Liver (tissue), 9 donors: ENCODE data around the gene ZFYVE9. TPM values are rescaled to one million over a fixed set of nuclear protein-coding genes. Genes with fewer than 3 reads are reported as not detected.

Experiments used
- DNase-seq: peaks from one replicate; pipeline ENCODE4 v3.0.0-alpha.2; 2017; ENCODE audit warnings: low spot score
- H3K27ac ChIP-seq, 2 donors: one replicate each; pipeline ENCODE4 v1.7.0; 2013; ENCODE audit warnings: inconsistent platforms in 2 of 2, low read length in 2 of 2, control low read depth in 1 of 2, low read depth in 1 of 2, mild to moderate bottlenecking in 1 of 2
- H3K27me3 ChIP-seq, 4 donors: one replicate each; pipeline versions ENCODE4 v1.6.1 to v1.7.0; 2013; ENCODE audit warnings: low read length in 3 of 4, inconsistent platforms in 1 of 4, mild to moderate bottlenecking in 1 of 4, moderate library complexity in 1 of 4; ENCODE audit not compliant: control insufficient read depth in 4 of 4, insufficient read depth in 4 of 4
- H3K36me3 ChIP-seq, 4 donors: one replicate each; pipeline versions ENCODE4 v1.6.1 to v1.7.0; 2013; ENCODE audit warnings: low read length in 3 of 4, mild to moderate bottlenecking in 3 of 4, low read depth in 1 of 4, moderate library complexity in 1 of 4; ENCODE audit not compliant: control insufficient read depth in 4 of 4, insufficient read depth in 3 of 4
- H3K4me1 ChIP-seq, 4 donors: one replicate each; pipeline versions ENCODE4 v1.6.1 to v1.7.0; 2013; ENCODE audit warnings: low read length in 3 of 4, mild to moderate bottlenecking in 3 of 4, moderate library complexity in 1 of 4; ENCODE audit not compliant: control insufficient read depth in 4 of 4, insufficient read depth in 4 of 4
- H3K4me3 ChIP-seq, 3 donors: one replicate each; pipeline versions ENCODE4 v1.6.1 to v1.7.0; 2013; ENCODE audit warnings: low read length in 3 of 3, control low read depth in 1 of 3, low read depth in 1 of 3, mild to moderate bottlenecking in 1 of 3
- H3K9ac ChIP-seq, 2 donors: one replicate each; pipeline ENCODE4 v1.7.0; 2013; ENCODE audit warnings: low read length in 2 of 2, mild to moderate bottlenecking in 2 of 2, moderate library complexity in 2 of 2, control low read depth in 1 of 2, low read depth in 1 of 2
- H3K9me3 ChIP-seq, 4 donors: one replicate each; pipeline versions ENCODE4 v1.6.1 to v1.7.0; 2013; ENCODE audit warnings: low read length in 3 of 4; ENCODE audit not compliant: control insufficient read depth in 4 of 4
- EGR1 ChIP-seq, 2 donors: IDR thresholded peaks; 2 replicates each; pipeline ENCODE4 v1.6.1; 2016 to 2018; ENCODE audit warnings: antibody characterized with exemption in 2 of 2, low read depth in 2 of 2
- FOXA1 ChIP-seq: IDR thresholded peaks from 2 replicates; pipeline ENCODE4 v1.6.1; 2016; ENCODE audit warnings: antibody characterized with exemption
- FOXA2 ChIP-seq: IDR thresholded peaks from 2 replicates; pipeline ENCODE4 v1.6.1; 2016; ENCODE audit warnings: antibody characterized with exemption
- GABPA ChIP-seq, 2 donors: IDR thresholded peaks in 1 of 2; conservative IDR thresholded peaks in 1 of 2; 2 replicates each; pipeline ENCODE4 v1.6.1; 2016; ENCODE audit warnings: antibody characterized with exemption in 2 of 2, mild to moderate bottlenecking in 1 of 2, moderate library complexity in 1 of 2
- HNF4A ChIP-seq, 2 donors: conservative IDR thresholded peaks; 2 replicates each; pipeline ENCODE4 v1.6.1; 2016; ENCODE audit warnings: antibody characterized with exemption in 2 of 2, mild to moderate bottlenecking in 2 of 2
- HNF4G ChIP-seq: IDR thresholded peaks from 2 replicates; pipeline ENCODE4 v1.6.1; 2016; ENCODE audit warnings: antibody characterized with exemption
- JUND ChIP-seq, 2 donors: IDR thresholded peaks; 2 replicates each; pipeline ENCODE4 v1.6.1; 2016; ENCODE audit warnings: antibody characterized with exemption in 2 of 2
- MAX ChIP-seq: IDR thresholded peaks from 2 replicates; pipeline ENCODE4 v1.6.1; 2016; ENCODE audit warnings: antibody characterized with exemption
- NR2F2 ChIP-seq: IDR thresholded peaks from 2 replicates; pipeline ENCODE4 v1.6.1; 2016; ENCODE audit warnings: antibody characterized with exemption
- RAD21 ChIP-seq, 2 donors: IDR thresholded peaks; 2 replicates each; pipeline ENCODE4 v1.6.1; 2016; ENCODE audit warnings: antibody characterized with exemption in 2 of 2, mild to moderate bottlenecking in 2 of 2
- REST ChIP-seq: IDR thresholded peaks from 2 replicates; pipeline ENCODE4 v1.6.1; 2016; ENCODE audit warnings: antibody characterized with exemption, mild to moderate bottlenecking
- RXRA ChIP-seq, 2 donors: IDR thresholded peaks; 2 replicates each; pipeline ENCODE4 v1.6.1; 2017 to 2018; ENCODE audit warnings: antibody characterized with exemption in 2 of 2, mild to moderate bottlenecking in 1 of 2
- TAF1 ChIP-seq: conservative IDR thresholded peaks from 2 replicates; pipeline ENCODE4 v1.6.1; 2016; ENCODE audit warnings: antibody characterized with exemption, mild to moderate bottlenecking
- ZBTB33 ChIP-seq: IDR thresholded peaks from 2 replicates; pipeline ENCODE4 v1.6.1; 2016; ENCODE audit warnings: antibody characterized with exemption
- WGBS: extraction: QIAGEN DNeasy Blood & Tissue Kit; methylation state at CpG from one replicate; pipeline ENCODE4 v1.1.7; 2013; 5-methylcytosine and 5-hydroxymethylcytosine counted together
- polyA plus RNA-seq, 2 donors: library from polyadenylated mRNA; stranded (reverse) in 1 of 2; unstranded in 1 of 2; fragments of 200-250 nt in 1 of 2; fragments of >200 nt in 1 of 2; fragmentation: Nextera tagmentation in 1 of 2; extraction: Ambion mirVana in 1 of 2; gene quantifications; one replicate each; pipeline versions ENCODE4 v1.2.1 to v1.2.3, GENCODE V29; 2013 to 2015
- total RNA-seq, 2 donors: library from RNA; depleted of rRNA; stranded (reverse); fragments of >200 nt; gene quantifications; one replicate each; pipeline ENCODE4 v1.2.3, GENCODE V29; 2014
- donor health status: healthy.
- donor health status: healthy.
- donor health status: healthy.
- donor health status: healthy.
- donor health status: healthy.

Gene ZFYVE9
- total and polyA plus RNA-seq, 4 donors, result 3.8 to 20.9 (median 7.7) TPM

- no peak for DNase-seq
- Histone ChIP-seq H3K27me3 (no peaks in the 10 kb centered on the region), H3K4me1 (no peaks in the 10 kb centered on the region), H3K4me3 (no peak overlapping the region), H3K36me3 (no peaks in the 10 kb centered on the region), H3K9ac (no peak overlapping the region), H3K9me3 (no peaks in the 10 kb centered on the region), H3K27ac (no peak overlapping the region)
- no peak for TF ChIP-seq GABPA (IDR thresholded peaks at IDR 0.05 in 1 of 2, conservative IDR thresholded peaks at IDR 0.05 in 1 of 2)
- TF ChIP-seq RAD21 (IDR thresholded peaks at IDR 0.05), result no peak
- TF ChIP-seq TAF1, result no peak
- TF ChIP-seq JUND (IDR thresholded peaks at IDR 0.05), result no peak
- no peak for TF ChIP-seq NR2F2
- no peak for TF ChIP-seq FOXA2
- TF ChIP-seq HNF4A (conservative IDR thresholded peaks at IDR 0.05), result no peak
- TF ChIP-seq REST, result no peak
- no peak for TF ChIP-seq RXRA (IDR thresholded peaks at IDR 0.05)
- no peak for TF ChIP-seq MAX
- TF ChIP-seq FOXA1, result no peak
- 97% methylated on average over 3 of the region's 3 CpGs for WGBS
Measured at GRCh38 chr1:52243221-52243987, 101.5 kb downstream of the ZFYVE9 start.

- no peak for DNase-seq
- no peaks in the 10 kb centered on the region for H3K4me1 ChIP-seq
- no peak overlapping the region for H3K9ac ChIP-seq
- no peaks in the 10 kb centered on the region for H3K9me3 ChIP-seq
- no peak overlapping the region for H3K27ac ChIP-seq
- 100% methylated on average over 1 of the region's 1 CpG for WGBS
- H3K27me3 ChIP-seq, result no peaks in the 10 kb centered on the region
- TF ChIP-seq TAF1 (no peak), HNF4G (no peak), ZBTB33 (no peak), EGR1 (IDR thresholded peaks at IDR 0.05; ENCODE audit: low read depth in 2 of 2) (no peak), HNF4A (conservative IDR thresholded peaks at IDR 0.05) (no peak), REST (no peak)
- H3K4me3 ChIP-seq, result no peak overlapping the region
- H3K36me3 ChIP-seq, result no peaks in the 10 kb centered on the region
Measured at GRCh38 chr1:52249831-52250230, 107.9 kb downstream of the ZFYVE9 start.
